Endothelial cell of umbilical vein (primary cell): ENCODE measurements around the gene KARS1. TPM values are rescaled to one million over a fixed set of nuclear protein-coding genes. Genes with fewer than 3 reads are reported as not detected.

Experiments used
- BruUV-seq: library from RNA; stranded (reverse); fragments of 400-500 nt; replicated peaks from 2 replicates; lab custom pipeline; 2021; lab: Mats Ljungman, UMichigan
- CTCF ChIA-PET: fragments of 300-600, 350-600 bp; sonication (Branson Sonifier 250); formaldehyde crosslinking; loops from one replicate; lab custom pipeline; 2021; ENCODE audit warnings: antibody characterized with exemption, inconsistent platforms; lab: Charles Lee
- POLR2A ChIA-PET: fragments of 300-600, 350-600 bp; sonication (Branson Sonifier 250); formaldehyde crosslinking; loops from one replicate; lab custom pipeline; 2021; ENCODE audit warnings: antibody characterized with exemption, inconsistent platforms; lab: Charles Lee
- DNase-seq: peaks from one replicate; pipeline ENCODE4 v3.0.0-alpha.2; 2011; ENCODE audit warnings: low read depth, low spot score
- FAIRE-seq: peaks from 2 replicates; lab custom pipeline; 2011; peaks lifted over from hg19 to GRCh38; lab: Jason Lieb, UNC
- H2AFZ ChIP-seq: 2 replicates; pipeline ENCODE4 v1.6.0; 2012; ENCODE audit warnings: low read depth, low read length, control low read depth, inconsistent platforms
- H3K27ac ChIP-seq: 2 replicates; pipeline ENCODE4 v1.5.1; 2011; ENCODE audit warnings: low read depth, mild to moderate bottlenecking, control low read depth, low read length, moderate library complexity; ENCODE audit not compliant: insufficient read depth
- H3K27me3 ChIP-seq, 2 experiments: 2 replicates each; pipeline versions ENCODE4 v1.6.0 to v1.6.1; 2011; ENCODE audit warnings: low read length in 2 of 2, mixed read lengths in 1 of 2; ENCODE audit not compliant: control insufficient read depth in 2 of 2, insufficient read depth in 2 of 2
- H3K36me3 ChIP-seq, 2 experiments: 2 replicates in 1 of 2; 3 replicates in 1 of 2; pipeline ENCODE4 v1.5.1; 2011; ENCODE audit warnings: low read length in 2 of 2, mild to moderate bottlenecking in 1 of 2, moderate library complexity in 1 of 2; ENCODE audit not compliant: control insufficient read depth in 2 of 2, insufficient read depth in 2 of 2; ENCODE audit errors: extremely low read depth in 1 of 2
- H3K4me1 ChIP-seq: 3 replicates; pipeline ENCODE4 v1.5.1; 2011; ENCODE audit warnings: mild to moderate bottlenecking, low read length; ENCODE audit not compliant: control insufficient read depth, insufficient read depth; ENCODE audit errors: extremely low read depth
- H3K4me2 ChIP-seq: 2 replicates; pipeline ENCODE4 v1.6.1; 2011; ENCODE audit warnings: low read length, control low read depth, mixed read lengths; ENCODE audit not compliant: insufficient read depth
- H3K4me3 ChIP-seq, 3 experiments: fragments of 200-600 bp in 1 of 3; sonication (generic), shearing (Covaris generic) in 1 of 3; replicated peaks in 1 of 3; 2 replicates each; pipeline ENCODE4 v1.5.1; 2011 to 2016; ENCODE audit warnings: control low read depth in 3 of 3, low read length in 3 of 3, mild to moderate bottlenecking in 2 of 3, inconsistent platforms in 1 of 3, low read depth in 1 of 3, moderate library complexity in 1 of 3; ENCODE audit not compliant: insufficient read depth in 1 of 3
- H3K79me2 ChIP-seq: 2 replicates; pipeline ENCODE4 v1.6.0; 2012; ENCODE audit warnings: low read length, inconsistent platforms; ENCODE audit not compliant: control insufficient read depth, insufficient read depth
- H3K9ac ChIP-seq: replicated peaks from 2 replicates; pipeline ENCODE3; 2011; ENCODE audit warnings: low read length, control low read depth; ENCODE audit not compliant: insufficient read depth; ENCODE audit errors: extremely low read depth
- H3K9me1 ChIP-seq: replicated peaks from 3 replicates; pipeline ENCODE4 v1.6.0; 2011; ENCODE audit warnings: mild to moderate bottlenecking, low read length; ENCODE audit not compliant: control insufficient read depth, insufficient read depth; ENCODE audit errors: extremely low read depth
- H3K9me3 ChIP-seq: replicated peaks from 2 replicates; pipeline ENCODE4 v1.5.1; 2012; ENCODE audit warnings: low read length, inconsistent platforms; ENCODE audit not compliant: control insufficient read depth, insufficient read depth
- H4K20me1 ChIP-seq: replicated peaks from 2 replicates; pipeline ENCODE3; 2011; ENCODE audit warnings: mild to moderate bottlenecking, low read length; ENCODE audit not compliant: control insufficient read depth, insufficient read depth; ENCODE audit errors: extremely low read depth
- CTCF ChIP-seq, 2 donors: IDR thresholded peaks; 1 replicate in 1 of 2; 2 replicates in 1 of 2; pipeline ENCODE4 v1.5.1; 2011; ENCODE audit warnings: low read length in 2 of 2, mild to moderate bottlenecking in 2 of 2, moderate library complexity in 2 of 2, control low read depth in 1 of 2, inconsistent platforms in 1 of 2, low read depth in 1 of 2; ENCODE audit not compliant: insufficient read depth in 1 of 2; ENCODE audit errors: extremely low read depth in 1 of 2
- EZH2 ChIP-seq: IDR thresholded peaks from 2 replicates; pipeline ENCODE4 v1.6.1; 2012; ENCODE audit warnings: borderline replicate concordance, low read depth, mild to moderate bottlenecking, moderate library complexity, low read length, inconsistent platforms; ENCODE audit not compliant: severe bottlenecking
- FOS ChIP-seq: IDR thresholded peaks from 2 replicates; pipeline ENCODE4 v1.6.1; 2011; ENCODE audit warnings: mild to moderate bottlenecking, low read length, moderate library complexity, borderline replicate concordance; ENCODE audit not compliant: insufficient read depth
- GATA2 ChIP-seq: IDR thresholded peaks from 2 replicates; pipeline ENCODE4 v1.7.0; 2011; ENCODE audit warnings: low read depth, mild to moderate bottlenecking, moderate library complexity, mixed read lengths, low read length; ENCODE audit not compliant: insufficient read length, insufficient read depth
- JUN ChIP-seq: IDR thresholded peaks from 2 replicates; pipeline ENCODE4 v1.6.1; 2011; ENCODE audit warnings: borderline replicate concordance, low read depth; ENCODE audit not compliant: insufficient read length, insufficient read depth
- MAX ChIP-seq: IDR thresholded peaks from 2 replicates; pipeline ENCODE4 v1.6.1; 2011; ENCODE audit not compliant: insufficient read depth, insufficient read length
- MYC ChIP-seq: IDR thresholded peaks from one replicate; pipeline ENCODE4 v1.6.1; 2011; ENCODE audit warnings: mild to moderate bottlenecking, low read depth, low read length
- POLR2A ChIP-seq: IDR thresholded peaks from 2 replicates; pipeline ENCODE4 v1.6.1; 2012; ENCODE audit warnings: low read depth, mild to moderate bottlenecking, control low read depth, low read length
- POLR2AphosphoS5 ChIP-seq: IDR thresholded peaks from 2 replicates; pipeline ENCODE4 v1.6.1; 2012; ENCODE audit warnings: low read depth, mild to moderate bottlenecking, control low read depth, low read length, moderate library complexity; ENCODE audit not compliant: insufficient read depth
- dilution Hi-C: fragments of 300-500 bp; cut with MboI; formaldehyde crosslinking; loops from one replicate; pipeline ENCODE4 v1.15.0; 2019; ENCODE audit warnings: low sequenced_read_pairs; ENCODE audit not compliant: extremely low pct_ligation_motif_present
- intact Hi-C: fragments of 100-400 bp; cut with micrococcal nuclease; formaldehyde crosslinking; loops from one replicate; pipeline ENCODE4 v1.10.0; 2022
- polyA plus RNA-seq, 4 experiments: library from polyadenylated mRNA; depleted of rRNA in 3 of 4; stranded (reverse) in 3 of 4; unstranded in 1 of 4; fragments of >200 nt; gene quantifications; 2 replicates each; pipeline versions ENCODE4 v1.2.1 to v1.2.3, GENCODE V29; 2011 to 2012; ENCODE audit warnings: missing spikeins in 1 of 4
- total RNA-seq: library from RNA; stranded (reverse); gene quantifications from 2 replicates; pipeline ENCODE4 v1.2.3, GENCODE V29; 2021

KARS1 gene
- total and polyA plus RNA-seq, 2 donors (not counting 3 experiments of a cell fraction or from before 2014, with no cell fraction given) = 83.3 to 146 TPM

- Histone ChIP-seq H3K4me3 (no peak overlapping the region), H3K27me3 (peaks cover 0 to 1% of the 10 kb centered on the region in 2 experiments), H3K4me1 (no peaks in the 10 kb centered on the region), H3K4me2 (no peak overlapping the region), H3K79me2 (no peaks in the 10 kb centered on the region), H3K36me3 (no peaks in the 10 kb centered on the region), H2AFZ (no peak overlapping the region), H3K9me3 (no peaks in the 10 kb centered on the region), H4K20me1 (no peaks in the 10 kb centered on the region), H3K9me1 (no peaks in the 10 kb centered on the region), H3K27ac (no peak overlapping the region), H3K9ac (no peak overlapping the region)
- BruUV-seq = no TSS peak
- dilution Hi-C loops (no loop called here), intact Hi-C loops (no loop called here)
- POLR2A ChIA-PET = no interaction called here
- TF ChIP-seq POLR2A (no peak), MYC (no peak), MAX (no peak)
- CTCF ChIA-PET = no interaction called here
- FAIRE-seq (no peak), DNase-seq (no peak)
These were observed 34.8 kb upstream of the KARS1 start for GRCh38 chr16:75682308-75682707.

- DNase-seq (no peak), FAIRE-seq (no peak)
- Histone ChIP-seq H3K4me2 (no peak overlapping the region), H3K4me1 (no peaks in the 10 kb centered on the region), H3K9me1 (no peaks in the 10 kb centered on the region), H3K27ac (no peak overlapping the region), H3K36me3 (no peaks in the 10 kb centered on the region), H4K20me1 (no peaks in the 10 kb centered on the region), H3K9ac (no peak overlapping the region), H3K4me3 (no peak overlapping the region), H3K79me2 (no peaks in the 10 kb centered on the region), H3K9me3 (no peaks in the 10 kb centered on the region), H2AFZ (no peak overlapping the region), H3K27me3 (peaks cover 0 to 1% of the 10 kb centered on the region in 2 experiments)
- dilution Hi-C loops (no loop called here), intact Hi-C loops (no loop called here)
- ChIA-PET CTCF (no interaction called here), POLR2A (no interaction called here)
- no TSS peak for BruUV-seq
- TF ChIP-seq CTCF (IDR thresholded peaks at IDR 0.05; ENCODE audit: extremely low read depth in 1 of 2, insufficient read depth in 1 of 2, low read depth in 1 of 2, low read length in 2 of 2) = no peak
- no peak for TF ChIP-seq EZH2
- no peak for TF ChIP-seq MYC
- TF ChIP-seq FOS = no peak
- no peak for TF ChIP-seq MAX
- no peak for TF ChIP-seq GATA2
- TF ChIP-seq POLR2A = no peak
- no peak for TF ChIP-seq POLR2AphosphoS5
- no peak for TF ChIP-seq JUN
These were observed 31.9 kb upstream of the KARS1 start for GRCh38 chr16:75679366-75679765.
